Measurements from ENCODE around the gene LRSAM1. TPM values are rescaled to one million over a fixed set of nuclear protein-coding genes. Genes with fewer than 3 reads are reported as not detected.

LRSAM1 gene
- total RNA-seq, 2 donors from 2014 or later: 17.5 to 34.4 TPM

GRCh38 chr9:127550282-127550681, 99.0 kb downstream of the LRSAM1 start:
- Mint-ChIP-seq H3K27me3 (no peaks in the 10 kb centered on the region), H3K4me1 (ENCODE audit: low read depth in 2 of 2) (peaks cover 9 to 24% of the 10 kb centered on the region in 2 donors), H3K4me3 (no peak overlapping the region), H3K27ac (no peak overlapping the region), H3K9me3 (no peaks in the 10 kb centered on the region), H3K36me3 (no peaks in the 10 kb centered on the region)
- DNase-seq (ENCODE audit: low spot score): no peak
- ATAC-seq: peak in 1 of 2 donors; percentile 34

GRCh38 chr9:127550751-127551150, 99.4 kb downstream of the LRSAM1 start:
- no peak for DNase-seq (ENCODE audit: low spot score)
- Mint-ChIP-seq H3K27ac (no peak overlapping the region), H3K9me3 (no peaks in the 10 kb centered on the region), H3K4me1 (ENCODE audit: low read depth in 2 of 2) (peaks cover 12 to 26% of the 10 kb centered on the region in 2 donors), H3K4me3 (no peak overlapping the region), H3K36me3 (no peaks in the 10 kb centered on the region), H3K27me3 (no peaks in the 10 kb centered on the region)
- ATAC-seq: no peak

Other genes with a start within 250 kb of the LRSAM1 start
- gene GARNL3, start 186.7 kb upstream of the LRSAM1 start, total RNA-seq: 1 to 10 TPM; 1.2 to 7.4 TPM
- gene SLC2A8, start 54.3 kb upstream of the LRSAM1 start, total RNA-seq: 10 to 100 TPM in 1 of 2 donors, 1 to 10 TPM in 1; 8.8 to 16.5 TPM
- gene ZNF79, start 27.1 kb upstream of the LRSAM1 start, total RNA-seq: 10 to 100 TPM; 14.4 to 16.3 TPM
- 1,000 to 10,000 TPM in 1 of 2 donors, 100 to 1,000 TPM in 1; 698 to 1,282 TPM for gene RPL12, start 104 bp upstream of the LRSAM1 start, total RNA-seq
- gene STXBP1, start 160.8 kb downstream of the LRSAM1 start, total RNA-seq: 1 to 10 TPM; 4.0 to 8.1 TPM

Data from natural killer cell treated with Interleukin-12 subunit alpha and Interleukin-12 subunit beta and Interleukin-15 and Interleukin-18, amount 100 ng/mL, for 72 hours (primary cell).